ENCODE measurements around the gene TSPAN7.

Gene TSPAN7

DNA sequence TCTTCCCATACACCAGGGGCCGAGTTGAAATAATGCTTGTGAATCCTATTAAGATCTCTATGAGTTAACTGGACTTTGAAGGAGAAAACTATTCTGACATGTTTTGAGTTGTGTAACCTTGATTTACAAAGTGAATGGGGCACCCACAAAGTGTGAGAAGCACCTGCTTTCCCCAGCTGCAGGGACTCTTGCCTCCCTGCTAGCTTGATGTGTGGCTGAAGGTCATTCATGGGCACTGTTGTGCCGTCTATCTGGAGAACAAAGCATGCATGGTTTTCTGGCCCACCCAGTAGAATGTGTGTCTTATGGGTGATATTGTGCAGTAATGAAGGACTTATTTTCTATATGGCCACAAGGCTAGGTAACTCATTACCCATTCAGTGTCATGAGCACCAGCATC, 53.1 kb downstream of the TSPAN7 start:
- in situ Hi-C loops (cut with HindIII; ENCODE audit: low sequenced_read_pairs) = no loop called here
- DNase-seq (ENCODE audit: low read depth, low spot score) = no peak
- no peak overlapping the region for H3K4me3 ChIP-seq (ENCODE audit: low read depth, low read length)
- TF ChIP-seq, protein P1, sequence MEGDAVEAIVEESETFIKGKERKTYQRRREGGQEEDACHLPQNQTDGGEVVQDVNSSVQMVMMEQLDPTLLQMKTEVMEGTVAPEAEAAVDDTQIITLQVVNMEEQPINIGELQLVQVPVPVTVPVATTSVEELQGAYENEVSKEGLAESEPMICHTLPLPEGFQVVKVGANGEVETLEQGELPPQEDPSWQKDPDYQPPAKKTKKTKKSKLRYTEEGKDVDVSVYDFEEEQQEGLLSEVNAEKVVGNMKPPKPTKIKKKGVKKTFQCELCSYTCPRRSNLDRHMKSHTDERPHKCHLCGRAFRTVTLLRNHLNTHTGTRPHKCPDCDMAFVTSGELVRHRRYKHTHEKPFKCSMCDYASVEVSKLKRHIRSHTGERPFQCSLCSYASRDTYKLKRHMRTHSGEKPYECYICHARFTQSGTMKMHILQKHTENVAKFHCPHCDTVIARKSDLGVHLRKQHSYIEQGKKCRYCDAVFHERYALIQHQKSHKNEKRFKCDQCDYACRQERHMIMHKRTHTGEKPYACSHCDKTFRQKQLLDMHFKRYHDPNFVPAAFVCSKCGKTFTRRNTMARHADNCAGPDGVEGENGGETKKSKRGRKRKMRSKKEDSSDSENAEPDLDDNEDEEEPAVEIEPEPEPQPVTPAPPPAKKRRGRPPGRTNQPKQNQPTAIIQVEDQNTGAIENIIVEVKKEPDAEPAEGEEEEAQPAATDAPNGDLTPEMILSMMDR (IDR thresholded peaks at IDR 0.05; ENCODE audit: low read depth, low read length) = no peak

DNA sequence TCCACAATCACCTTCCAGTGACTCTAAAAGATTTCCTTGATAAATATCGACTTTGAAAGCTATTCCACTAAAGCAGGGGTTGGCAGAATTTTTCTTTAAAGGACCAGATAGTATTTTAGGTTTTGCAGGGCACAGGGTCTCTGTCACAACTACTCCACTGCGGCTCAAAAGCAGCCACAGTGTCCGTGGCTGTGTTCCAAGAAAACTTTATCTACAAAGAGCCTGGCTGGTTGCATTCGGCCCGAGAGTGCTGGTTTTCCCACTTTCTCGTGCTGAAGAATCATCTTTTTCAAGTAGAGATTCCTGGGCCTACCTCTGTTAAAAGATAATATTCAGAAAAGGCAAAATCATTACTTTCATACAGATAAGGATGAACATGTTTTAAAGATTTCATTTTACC, 55.6 kb downstream of the TSPAN7 start:
- in situ Hi-C loops (cut with HindIII; ENCODE audit: low sequenced_read_pairs) = no loop called here
- DNase-seq (ENCODE audit: low read depth, low spot score) = no peak
- TF ChIP-seq, protein P1 (IDR thresholded peaks at IDR 0.05; ENCODE audit: low read depth, low read length) = no peak
- H3K4me3 ChIP-seq (ENCODE audit: low read depth, low read length) = no peak overlapping the region

DNA sequence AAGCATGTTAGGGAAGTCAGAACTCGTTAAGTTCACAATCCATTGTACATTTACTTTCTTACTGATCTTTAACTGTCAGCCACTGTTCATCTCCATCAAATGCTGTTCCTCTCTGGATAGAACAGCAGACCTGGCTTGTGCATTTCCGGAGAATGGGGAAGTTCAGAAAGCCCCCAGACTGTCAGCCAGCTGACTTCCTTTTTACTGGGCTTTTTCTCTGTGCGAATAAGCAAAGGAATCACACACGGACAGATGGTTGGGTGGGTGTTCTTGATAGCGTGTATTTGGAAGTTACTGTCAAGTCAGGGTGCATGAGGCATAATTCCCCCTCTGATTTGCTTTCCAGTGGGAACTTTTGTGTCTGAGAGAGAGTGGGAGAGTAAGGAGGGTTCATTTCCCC, 56.8 kb downstream of the TSPAN7 start:
- no peak for DNase-seq (ENCODE audit: low read depth, low spot score)
- in situ Hi-C loops (cut with HindIII; ENCODE audit: low sequenced_read_pairs) = no loop called here
- TF ChIP-seq, protein P1 (IDR thresholded peaks at IDR 0.05; ENCODE audit: low read depth, low read length) = no peak
- H3K4me3 ChIP-seq (ENCODE audit: low read depth, low read length) = no peak overlapping the region

DNA sequence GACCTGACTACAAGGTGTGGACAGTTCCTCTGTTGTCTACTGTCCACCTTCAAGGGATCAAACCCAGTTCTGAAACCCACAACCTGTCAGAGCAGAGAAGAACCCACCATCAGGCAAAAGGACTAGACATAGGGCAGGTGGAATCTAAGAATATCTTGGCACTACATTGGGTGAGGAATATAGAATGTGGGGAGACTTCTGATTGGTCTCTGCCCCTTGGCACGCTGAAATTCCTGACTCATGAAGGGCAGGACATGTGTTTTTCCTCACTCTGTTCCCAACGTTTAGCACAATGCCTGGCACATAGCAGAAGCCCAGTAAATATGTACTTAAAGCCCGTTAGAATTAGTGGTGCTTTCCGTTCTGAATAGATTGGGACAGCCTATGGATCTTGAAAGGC, 59.3 kb downstream of the TSPAN7 start:
- TF ChIP-seq, protein P1 (IDR thresholded peaks at IDR 0.05; ENCODE audit: low read depth, low read length) = no peak
- no peak for DNase-seq (ENCODE audit: low read depth, low spot score)
- in situ Hi-C loops (cut with HindIII; ENCODE audit: low sequenced_read_pairs) = no loop called here

DNA sequence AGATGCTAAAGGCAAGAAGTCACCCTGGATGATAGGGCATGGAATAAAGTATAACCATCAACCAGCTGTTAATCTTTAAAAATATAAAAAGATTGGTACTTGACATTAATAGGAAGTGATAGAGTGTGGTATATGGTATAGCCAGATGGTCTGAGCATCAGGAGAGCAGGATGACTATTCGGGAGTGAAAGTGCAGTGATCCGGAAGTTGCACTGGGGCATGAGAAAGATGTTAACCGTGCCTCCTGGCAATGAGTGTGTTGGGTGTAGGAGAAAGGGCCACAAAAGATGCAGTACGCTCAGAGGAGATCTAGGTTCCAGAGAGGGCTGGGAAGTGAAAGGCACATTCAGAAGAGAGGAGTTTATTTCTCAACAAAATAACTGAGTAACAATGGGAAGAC, 65.0 kb downstream of the TSPAN7 start:
- no peak overlapping the region for H3K4me3 ChIP-seq (ENCODE audit: low read depth, low read length)
- in situ Hi-C loops (cut with HindIII; ENCODE audit: low sequenced_read_pairs) = no loop called here
- TF ChIP-seq, protein P1 (IDR thresholded peaks at IDR 0.05; ENCODE audit: low read depth, low read length) = no peak
- no peak for DNase-seq (ENCODE audit: low read depth, low spot score)

More for the DNA sequence above, 59.3 kb downstream of the TSPAN7 start:
- H3K4me3 ChIP-seq (ENCODE audit: low read depth, low read length) = no peak overlapping the region

DNA sequence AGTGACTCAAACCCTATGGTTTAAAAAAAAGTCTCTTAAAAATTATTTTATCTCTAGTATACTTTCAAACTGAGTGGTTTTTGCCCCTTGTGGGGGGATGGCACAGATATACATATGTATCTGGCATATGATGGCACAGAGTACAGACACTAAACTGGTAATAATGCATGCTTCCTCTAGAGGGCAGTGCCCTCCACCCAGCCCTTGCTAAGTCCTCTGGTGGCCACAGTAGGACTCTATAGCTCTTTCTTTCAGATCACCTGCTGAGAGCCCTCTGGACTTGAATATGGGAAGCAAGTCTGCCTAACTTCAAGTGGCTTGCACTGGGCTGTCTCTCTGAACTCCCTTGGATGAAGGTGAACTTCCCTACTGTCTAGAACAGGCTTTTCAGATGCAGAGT, 66.3 kb downstream of the TSPAN7 start:
- no peak overlapping the region for H3K4me3 ChIP-seq (ENCODE audit: low read depth, low read length)
- in situ Hi-C loops (cut with HindIII; ENCODE audit: low sequenced_read_pairs) = no loop called here
- TF ChIP-seq, protein P1 (IDR thresholded peaks at IDR 0.05; ENCODE audit: low read depth, low read length) = peak; percentile 43
- DNase-seq (ENCODE audit: low read depth, low spot score) = peak; percentile 4

DNA sequence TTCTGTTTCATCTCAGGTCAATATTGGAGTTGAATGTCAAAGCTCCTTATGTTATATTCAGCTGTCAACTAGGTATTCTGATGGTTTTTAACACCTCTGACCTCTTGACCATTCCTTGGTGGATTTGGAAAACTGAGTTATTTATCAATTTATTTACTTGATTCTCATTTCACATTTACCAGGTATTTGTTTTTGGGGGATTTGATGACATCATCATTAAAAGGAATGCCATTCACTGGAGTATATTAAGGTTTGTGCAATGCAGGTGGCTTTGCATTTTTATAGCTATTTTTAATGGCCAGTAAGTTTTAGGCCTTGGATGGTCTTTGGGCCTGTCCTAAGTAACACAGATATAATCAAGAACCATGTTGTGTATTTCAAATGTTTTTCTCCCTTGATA, 67.2 kb downstream of the TSPAN7 start:
- in situ Hi-C loops (cut with HindIII; ENCODE audit: low sequenced_read_pairs) = no loop called here
- TF ChIP-seq, protein P1 (IDR thresholded peaks at IDR 0.05; ENCODE audit: low read depth, low read length) = no peak
- no peak for DNase-seq (ENCODE audit: low read depth, low spot score)
- H3K4me3 ChIP-seq (ENCODE audit: low read depth, low read length) = no peak overlapping the region
